WTC11 (cell line): ENCODE data around the gene DR1. TPM values are rescaled to one million over a fixed set of nuclear protein-coding genes. Genes with fewer than 3 reads are reported as not detected.

Experiments used
- ATAC-seq: fragments of 200-7000 bp; cut with Tn5 transposase; 2 replicates; pipeline ENCODE4 v1.10.0; 2021; ENCODE audit warnings: mild to moderate bottlenecking, moderate library complexity
- Bru-seq: library from RNA; stranded (reverse); fragments of 400-500 nt; gene quantifications from one replicate; lab custom pipeline; 2021; lab: Mats Ljungman, UMichigan
- CTCF ChIA-PET: fragments of 300-600 bp; sonication (Branson Sonifier 250); formaldehyde crosslinking; loops from one replicate; lab custom pipeline; 2021; ENCODE audit warnings: antibody characterized with exemption; lab: Charles Lee
- POLR2A ChIA-PET: fragments of 350-600 bp; sonication (Branson Sonifier 250); formaldehyde crosslinking; loops from one replicate; lab custom pipeline; 2021; ENCODE audit warnings: antibody characterized with exemption; lab: Charles Lee
- DNase-seq: peaks from one replicate; pipeline ENCODE4 v3.0.0; 2021; ENCODE audit warnings: low spot score
- H3K27ac Mint-ChIP-seq: 2 replicates; pipeline ENCODE4 v1.8.0; 2021; ENCODE audit warnings: mixed read lengths
- H3K27me3 Mint-ChIP-seq: 2 replicates; pipeline ENCODE4 v1.8.0; 2021; ENCODE audit warnings: low read depth, mild to moderate bottlenecking, moderate library complexity, mixed read lengths
- H3K36me3 Mint-ChIP-seq: 2 replicates; pipeline ENCODE4 v1.8.0; 2021; ENCODE audit warnings: mixed read lengths
- H3K4me1 Mint-ChIP-seq: 2 replicates; pipeline ENCODE4 v1.8.0; 2022; ENCODE audit warnings: mixed read lengths
- H3K4me3 Mint-ChIP-seq: 2 replicates; pipeline ENCODE4 v1.8.0; 2021; ENCODE audit warnings: mild to moderate bottlenecking, moderate library complexity, mixed read lengths
- H3K9me3 Mint-ChIP-seq: 2 replicates; pipeline ENCODE4 v1.8.0; 2021; ENCODE audit warnings: mixed read lengths
- CBFB ChIP-seq: sonication (generic); formaldehyde crosslinking; IDR thresholded peaks from 2 replicates; pipeline ENCODE4 v1.8.1; 2022; ENCODE audit warnings: mild to moderate bottlenecking, low read depth, missing genetic modification reagents
- CREM ChIP-seq: sonication (generic); formaldehyde crosslinking; IDR thresholded peaks from 2 replicates; pipeline ENCODE4 v1.8.1; 2022; ENCODE audit warnings: mild to moderate bottlenecking, missing genetic modification reagents, moderate library complexity
- E2F1 ChIP-seq: sonication (generic); formaldehyde crosslinking; IDR thresholded peaks from 2 replicates; pipeline ENCODE4 v1.8.0; 2022; ENCODE audit warnings: mild to moderate bottlenecking, missing genetic modification reagents
- ELF4 ChIP-seq: sonication (generic); formaldehyde crosslinking; IDR thresholded peaks from 2 replicates; pipeline ENCODE4 v1.8.1; 2022; ENCODE audit warnings: low read depth, mild to moderate bottlenecking, moderate library complexity, missing genetic modification reagents
- EMX1 ChIP-seq: fragments of 250-450 bp; sonication (Bioruptor Pico); IDR thresholded peaks from 2 replicates; pipeline ENCODE4 v1.8.0; 2021; ENCODE audit warnings: mild to moderate bottlenecking
- ETV6 ChIP-seq: sonication (generic); formaldehyde crosslinking; IDR thresholded peaks from 2 replicates; pipeline ENCODE4 v1.8.1; 2022; ENCODE audit warnings: mild to moderate bottlenecking, missing genetic modification reagents
- FOXK1 ChIP-seq: sonication (generic); formaldehyde crosslinking; IDR thresholded peaks from 2 replicates; pipeline ENCODE4 v1.8.0; 2022; ENCODE audit warnings: mild to moderate bottlenecking, moderate library complexity, missing genetic modification reagents
- FOXP1 ChIP-seq: sonication (generic); formaldehyde crosslinking; IDR thresholded peaks from 2 replicates; pipeline ENCODE4 v1.8.0; 2022; ENCODE audit warnings: missing genetic modification reagents, mild to moderate bottlenecking, moderate library complexity, borderline replicate concordance
- GABPB1 ChIP-seq: sonication (generic); formaldehyde crosslinking; IDR thresholded peaks from 2 replicates; pipeline ENCODE4 v1.8.1; 2023; ENCODE audit warnings: mild to moderate bottlenecking, missing genetic modification reagents
- IRF2 ChIP-seq: sonication (generic); formaldehyde crosslinking; IDR thresholded peaks from 2 replicates; pipeline ENCODE4 v1.8.0; 2022; ENCODE audit warnings: low read depth, missing genetic modification reagents, borderline replicate concordance
- NFE2L1 ChIP-seq: sonication (generic); formaldehyde crosslinking; IDR thresholded peaks from 2 replicates; pipeline ENCODE4 v1.8.1; 2023; ENCODE audit warnings: missing genetic modification reagents
- NFYB ChIP-seq: sonication (generic); formaldehyde crosslinking; conservative IDR thresholded peaks from 2 replicates; pipeline ENCODE4 v1.8.0; 2022; ENCODE audit warnings: low read depth, missing genetic modification reagents
- RELA ChIP-seq: sonication (generic); formaldehyde crosslinking; IDR thresholded peaks from 2 replicates; pipeline ENCODE4 v1.8.1; 2022; ENCODE audit warnings: missing genetic modification reagents, mild to moderate bottlenecking, borderline replicate concordance
- RORB ChIP-seq: fragments of 250-450 bp; sonication (Bioruptor Pico); IDR thresholded peaks from 2 replicates; pipeline ENCODE4 v1.9.0; 2021; ENCODE audit warnings: mild to moderate bottlenecking
- SMAD3 ChIP-seq: sonication (generic); formaldehyde crosslinking; IDR thresholded peaks from 2 replicates; pipeline ENCODE4 v1.8.0; 2022; ENCODE audit warnings: missing genetic modification reagents, mild to moderate bottlenecking, borderline replicate concordance
- SMAD4 ChIP-seq: sonication (generic); formaldehyde crosslinking; IDR thresholded peaks from 2 replicates; pipeline ENCODE4 v1.8.0; 2022; ENCODE audit warnings: mild to moderate bottlenecking, missing genetic modification reagents
- SOX15 ChIP-seq: fragments of 250-450 bp; sonication (Bioruptor Pico); IDR thresholded peaks from 2 replicates; pipeline ENCODE4 v1.9.0; 2021; ENCODE audit warnings: mild to moderate bottlenecking
- TCF7 ChIP-seq: sonication (generic); formaldehyde crosslinking; IDR thresholded peaks from 2 replicates; pipeline ENCODE4 v1.8.0; 2022; ENCODE audit warnings: mild to moderate bottlenecking, low read depth, missing genetic modification reagents, moderate library complexity
- ZBTB21 ChIP-seq: sonication (generic); formaldehyde crosslinking; IDR thresholded peaks from 2 replicates; pipeline ENCODE4 v1.8.1; 2023; ENCODE audit warnings: mild to moderate bottlenecking, missing genetic modification reagents, borderline replicate concordance
- ZMAT4 ChIP-seq: fragments of 250-450 bp; sonication (Bioruptor Pico); IDR thresholded peaks from 2 replicates; pipeline ENCODE4 v1.9.0; 2021; ENCODE audit warnings: mild to moderate bottlenecking
- ZNF219 ChIP-seq: sonication (generic); formaldehyde crosslinking; IDR thresholded peaks from 2 replicates; pipeline ENCODE4 v1.8.0; 2023; ENCODE audit warnings: missing genetic modification reagents, mild to moderate bottlenecking, borderline replicate concordance
- ZNF232 ChIP-seq: sonication (generic); formaldehyde crosslinking; IDR thresholded peaks from 2 replicates; pipeline ENCODE4 v1.8.0; 2022; ENCODE audit warnings: mild to moderate bottlenecking, missing genetic modification reagents
- ZNF396 ChIP-seq: fragments of 250-450 bp; sonication (Bioruptor Pico); IDR thresholded peaks from 2 replicates; pipeline ENCODE4 v1.8.0; 2021; ENCODE audit warnings: mild to moderate bottlenecking, moderate library complexity, borderline replicate concordance
- ZNF416 ChIP-seq: fragments of 250-450 bp; sonication (Bioruptor Pico); IDR thresholded peaks from 2 replicates; pipeline ENCODE4 v1.9.0; 2021; ENCODE audit warnings: mild to moderate bottlenecking, inconsistent platforms
- ZNF425 ChIP-seq: fragments of 250-450 bp; sonication (Bioruptor Pico); conservative IDR thresholded peaks from 2 replicates; pipeline ENCODE4 v1.9.0; 2021; ENCODE audit warnings: mild to moderate bottlenecking
- long read RNA-seq, 3 experiments: library from RNA in 1 of 3; library from capped mRNA in 1 of 3; library from polyadenylated mRNA in 1 of 3; unstranded in 2 of 3; stranded (forward) in 1 of 3; transcript quantifications; one replicate each; pipeline ENCODE4 v2.0.0, GENCODE V29; 2021
- total RNA-seq: library from RNA; stranded (reverse); gene quantifications from 3 replicates; pipeline ENCODE4 v1.2.3, GENCODE V29; 2021
- TF ChIP-seq, protein P1 (sequence below): sonication (generic); formaldehyde crosslinking; IDR thresholded peaks from 2 replicates; pipeline ENCODE4 v1.8.0; 2023; ENCODE audit warnings: missing genetic modification reagents, mild to moderate bottlenecking, borderline replicate concordance
- TF ChIP-seq, protein P2 (sequence below): sonication (generic); formaldehyde crosslinking; IDR thresholded peaks from 2 replicates; pipeline ENCODE4 v1.8.1; 2023; ENCODE audit warnings: mild to moderate bottlenecking, missing genetic modification reagents

DR1 gene
- total RNA-seq (57.1 to 62.8 TPM (median 59.7 TPM) in 3 replicates), Bru-seq, nascent RNA (percentile 95 among the genes with signal in this experiment)
- long read RNA-seq, experiment 1, full-length matches to known transcripts: 222 of 254 reads
- long read RNA-seq, experiment 1, partial matches to known transcripts: 14 of 254 reads
- long read RNA-seq, experiment 1, other reads (novel, unspliced or antisense): 18 of 254 reads
- long read RNA-seq, experiment 2, full-length matches to known transcripts: 48 of 83 reads
- long read RNA-seq, experiment 2, partial matches to known transcripts: 26 of 83 reads
- long read RNA-seq, experiment 2, other reads (novel, unspliced or antisense): 9 of 83 reads
- long read RNA-seq, experiment 3, full-length matches to known transcripts: 11 of 89 reads
- long read RNA-seq, experiment 3, partial matches to known transcripts: 0 of 89 reads
- long read RNA-seq, experiment 3, other reads (novel, unspliced or antisense): 78 of 89 reads

- H3K9me3 Mint-ChIP-seq: no peaks in the 10 kb centered on the region
- peak within 1 kb of the TSS; percentile 96 for H3K27ac Mint-ChIP-seq
- H3K4me3 Mint-ChIP-seq: peak within 1 kb of the TSS; percentile 90
- ChIA-PET POLR2A (interaction anchor here (0.6 to 1.6 kb wide), 8 partner anchors 9 to 500 kb away, joined by 3 to 8 read pairs (median 4); partner anchors contain the start of genes DIPK1A and MTF2), CTCF (interaction anchor here (0.6 to 2.7 kb wide), 4 partner anchors 13 to 89 kb away, joined by 3 to 25 read pairs (median 3); no protein-coding TSS in a partner anchor)
- DNase-seq (peak; percentile 93), ATAC-seq (peak; percentile 94)
- peaks cover 24% of the 10 kb centered on the region for H3K4me1 Mint-ChIP-seq
- H3K27me3 Mint-ChIP-seq: no peaks in the 10 kb centered on the region
- peaks cover 6% of the 10 kb centered on the region; the same call in 1 of the 2 replicates for H3K36me3 Mint-ChIP-seq
- no peak for TF ChIP-seq NFYB
- TF ChIP-seq FOXP1: peak; percentile 81
- TF ChIP-seq SMAD4 (CRISPR knock-in tag): no peak
- TF ChIP-seq CBFB (CRISPR knock-in tag): no peak
- peak; percentile 59 for TF ChIP-seq NFE2L1
- TF ChIP-seq EMX1: no peak
- no peak for TF ChIP-seq IRF2 (CRISPR knock-in tag)
- TF ChIP-seq ZNF396 (CRISPR knock-in tag): no peak
- TF ChIP-seq SMAD3: peak; percentile 88
- no peak for TF ChIP-seq SOX15 (CRISPR knock-in tag)
- TF ChIP-seq CREM (CRISPR knock-in tag): peak; percentile 78
- TF ChIP-seq GABPB1 (CRISPR knock-in tag): peak; percentile 77
- no peak for TF ChIP-seq ZNF219
- TF ChIP-seq TCF7 (CRISPR knock-in tag): no peak
- TF ChIP-seq, protein P1, sequence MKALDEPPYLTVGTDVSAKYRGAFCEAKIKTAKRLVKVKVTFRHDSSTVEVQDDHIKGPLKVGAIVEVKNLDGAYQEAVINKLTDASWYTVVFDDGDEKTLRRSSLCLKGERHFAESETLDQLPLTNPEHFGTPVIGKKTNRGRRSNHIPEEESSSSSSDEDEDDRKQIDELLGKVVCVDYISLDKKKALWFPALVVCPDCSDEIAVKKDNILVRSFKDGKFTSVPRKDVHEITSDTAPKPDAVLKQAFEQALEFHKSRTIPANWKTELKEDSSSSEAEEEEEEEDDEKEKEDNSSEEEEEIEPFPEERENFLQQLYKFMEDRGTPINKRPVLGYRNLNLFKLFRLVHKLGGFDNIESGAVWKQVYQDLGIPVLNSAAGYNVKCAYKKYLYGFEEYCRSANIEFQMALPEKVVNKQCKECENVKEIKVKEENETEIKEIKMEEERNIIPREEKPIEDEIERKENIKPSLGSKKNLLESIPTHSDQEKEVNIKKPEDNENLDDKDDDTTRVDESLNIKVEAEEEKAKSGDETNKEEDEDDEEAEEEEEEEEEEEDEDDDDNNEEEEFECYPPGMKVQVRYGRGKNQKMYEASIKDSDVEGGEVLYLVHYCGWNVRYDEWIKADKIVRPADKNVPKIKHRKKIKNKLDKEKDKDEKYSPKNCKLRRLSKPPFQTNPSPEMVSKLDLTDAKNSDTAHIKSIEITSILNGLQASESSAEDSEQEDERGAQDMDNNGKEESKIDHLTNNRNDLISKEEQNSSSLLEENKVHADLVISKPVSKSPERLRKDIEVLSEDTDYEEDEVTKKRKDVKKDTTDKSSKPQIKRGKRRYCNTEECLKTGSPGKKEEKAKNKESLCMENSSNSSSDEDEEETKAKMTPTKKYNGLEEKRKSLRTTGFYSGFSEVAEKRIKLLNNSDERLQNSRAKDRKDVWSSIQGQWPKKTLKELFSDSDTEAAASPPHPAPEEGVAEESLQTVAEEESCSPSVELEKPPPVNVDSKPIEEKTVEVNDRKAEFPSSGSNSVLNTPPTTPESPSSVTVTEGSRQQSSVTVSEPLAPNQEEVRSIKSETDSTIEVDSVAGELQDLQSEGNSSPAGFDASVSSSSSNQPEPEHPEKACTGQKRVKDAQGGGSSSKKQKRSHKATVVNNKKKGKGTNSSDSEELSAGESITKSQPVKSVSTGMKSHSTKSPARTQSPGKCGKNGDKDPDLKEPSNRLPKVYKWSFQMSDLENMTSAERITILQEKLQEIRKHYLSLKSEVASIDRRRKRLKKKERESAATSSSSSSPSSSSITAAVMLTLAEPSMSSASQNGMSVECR (CRISPR knock-in tag): peak; percentile 89; the same call in 1 of the 2 replicates
- TF ChIP-seq ZNF425 (CRISPR knock-in tag): no peak
- TF ChIP-seq E2F1: 0 out of 2 replicates have a peak, but pooled peaks have one; percentile 47
- TF ChIP-seq ELF4 (CRISPR knock-in tag): no peak
- TF ChIP-seq ZNF232 (CRISPR knock-in tag): peak; percentile 95
- TF ChIP-seq ZBTB21 (CRISPR knock-in tag): peak; percentile 87
- TF ChIP-seq, protein P2, sequence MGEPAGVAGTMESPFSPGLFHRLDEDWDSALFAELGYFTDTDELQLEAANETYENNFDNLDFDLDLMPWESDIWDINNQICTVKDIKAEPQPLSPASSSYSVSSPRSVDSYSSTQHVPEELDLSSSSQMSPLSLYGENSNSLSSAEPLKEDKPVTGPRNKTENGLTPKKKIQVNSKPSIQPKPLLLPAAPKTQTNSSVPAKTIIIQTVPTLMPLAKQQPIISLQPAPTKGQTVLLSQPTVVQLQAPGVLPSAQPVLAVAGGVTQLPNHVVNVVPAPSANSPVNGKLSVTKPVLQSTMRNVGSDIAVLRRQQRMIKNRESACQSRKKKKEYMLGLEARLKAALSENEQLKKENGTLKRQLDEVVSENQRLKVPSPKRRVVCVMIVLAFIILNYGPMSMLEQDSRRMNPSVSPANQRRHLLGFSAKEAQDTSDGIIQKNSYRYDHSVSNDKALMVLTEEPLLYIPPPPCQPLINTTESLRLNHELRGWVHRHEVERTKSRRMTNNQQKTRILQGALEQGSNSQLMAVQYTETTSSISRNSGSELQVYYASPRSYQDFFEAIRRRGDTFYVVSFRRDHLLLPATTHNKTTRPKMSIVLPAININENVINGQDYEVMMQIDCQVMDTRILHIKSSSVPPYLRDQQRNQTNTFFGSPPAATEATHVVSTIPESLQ (CRISPR knock-in tag): no peak
- TF ChIP-seq FOXK1: peak; percentile 70
- TF ChIP-seq ZNF416: no peak
- no peak for TF ChIP-seq ZMAT4 (CRISPR knock-in tag)
- TF ChIP-seq ETV6 (CRISPR knock-in tag): peak; percentile 98
- TF ChIP-seq RORB: no peak
- TF ChIP-seq RELA (CRISPR knock-in tag): no peak; the same call in 1 of the 2 replicates
Measured at GRCh38 chr1:93345633-93346420, at the start of gene DR1. Gene DR1, plus strand, starts transcription at chr1:93345907. Its CDS starts 739 bp downstream, at chr1:93346646.
